ENCODE measurements around the gene COL5A2. TPM values are rescaled to one million over a fixed set of nuclear protein-coding genes. Genes with fewer than 3 reads are reported as not detected.

Gene COL5A2
- total and polyA plus RNA-seq, 9 of the 15 experiments (the other 6 are each of a cell fraction or from before 2014, with no cell fraction given), result 0.01 to 0.54 (median 0.19) TPM

DNA sequence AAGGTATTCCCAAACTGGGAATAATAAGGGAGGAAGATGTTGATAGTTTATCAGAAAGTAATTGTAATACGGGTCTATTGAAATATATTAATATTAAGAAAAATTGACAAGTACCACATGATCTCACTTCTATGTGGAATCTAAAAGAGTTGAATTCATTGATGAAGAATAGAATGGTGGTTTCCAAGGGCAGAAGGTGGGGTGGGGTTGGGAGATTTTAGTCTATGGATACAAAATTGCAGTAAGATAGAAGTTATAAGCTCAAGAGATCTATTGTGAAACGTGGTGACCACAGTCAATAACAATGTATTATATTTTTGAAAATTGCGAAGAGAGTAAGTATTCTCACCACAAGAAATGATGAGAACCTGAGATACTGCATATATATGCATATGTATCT lies 166.5 kb downstream of the COL5A2 start:
- no peak for ATAC-seq
- Histone ChIP-seq H3K9me3 (replicated peaks; ENCODE audit: control insufficient read depth, insufficient read depth, low read depth, low read length) (no peaks in the 10 kb centered on the region), H3K27me3 (ENCODE audit: control insufficient read depth in 2 of 2, insufficient read depth in 2 of 2, low read length in 2 of 2) (no peaks in the 10 kb centered on the region), H3K4me2 (ENCODE audit: insufficient read depth, low read length) (no peak overlapping the region), H3K36me3 (ENCODE audit: control insufficient read depth, insufficient read depth, low read length) (no peaks in the 10 kb centered on the region), H3K4me3 (no peak overlapping the region), H3K9me1 (ENCODE audit: control insufficient read depth, insufficient read depth, low read length) (no peaks in the 10 kb centered on the region), H3K79me2 (ENCODE audit: control insufficient read depth, insufficient read depth, low read length) (no peaks in the 10 kb centered on the region), H4K20me1 (replicated peaks; ENCODE audit: control insufficient read depth, insufficient read depth, low read length) (no peaks in the 10 kb centered on the region), H2AFZ (ENCODE audit: low read depth, low read length) (no peak overlapping the region), H3K4me1 (replicated peaks in 1 of 2; ENCODE audit: control insufficient read depth in 2 of 2, insufficient read depth in 2 of 2, low read length in 2 of 2) (no peaks in the 10 kb centered on the region), H3K9ac (ENCODE audit: insufficient read depth in 1 of 2, low read depth in 2 of 2, low read length in 2 of 2) (no peak overlapping the region), H3K27ac (ENCODE audit: extremely low read depth, low read depth, low read length) (no peak overlapping the region)
- BruUV-seq (replicated peaks), result no TSS peak
- ChIA-PET CTCF (ENCODE audit: low intra/inter-chr PET ratio) (no interaction called here), POLR2A (no interaction called here)
- WGBS (ENCODE audit: insufficient coverage, low coverage, missing lambda C conversion rate), result 0% methylated on average over 2 of the region's 3 CpGs
- intact Hi-C loops (cut with micrococcal nuclease), result no loop called here
- no peak for FAIRE-seq
- no peak for DNase-seq (ENCODE audit: extremely low read depth in 1 of 4, low spot score in 3 of 4)
- TF ChIP-seq, protein P1, sequence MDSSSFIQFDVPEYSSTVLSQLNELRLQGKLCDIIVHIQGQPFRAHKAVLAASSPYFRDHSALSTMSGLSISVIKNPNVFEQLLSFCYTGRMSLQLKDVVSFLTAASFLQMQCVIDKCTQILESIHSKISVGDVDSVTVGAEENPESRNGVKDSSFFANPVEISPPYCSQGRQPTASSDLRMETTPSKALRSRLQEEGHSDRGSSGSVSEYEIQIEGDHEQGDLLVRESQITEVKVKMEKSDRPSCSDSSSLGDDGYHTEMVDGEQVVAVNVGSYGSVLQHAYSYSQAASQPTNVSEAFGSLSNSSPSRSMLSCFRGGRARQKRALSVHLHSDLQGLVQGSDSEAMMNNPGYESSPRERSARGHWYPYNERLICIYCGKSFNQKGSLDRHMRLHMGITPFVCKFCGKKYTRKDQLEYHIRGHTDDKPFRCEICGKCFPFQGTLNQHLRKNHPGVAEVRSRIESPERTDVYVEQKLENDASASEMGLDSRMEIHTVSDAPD (CRISPR knock-in tag; IDR thresholded peaks at IDR 0.05), result no peak
- in situ Hi-C loops (cut with MboI), result no loop called here

DNA sequence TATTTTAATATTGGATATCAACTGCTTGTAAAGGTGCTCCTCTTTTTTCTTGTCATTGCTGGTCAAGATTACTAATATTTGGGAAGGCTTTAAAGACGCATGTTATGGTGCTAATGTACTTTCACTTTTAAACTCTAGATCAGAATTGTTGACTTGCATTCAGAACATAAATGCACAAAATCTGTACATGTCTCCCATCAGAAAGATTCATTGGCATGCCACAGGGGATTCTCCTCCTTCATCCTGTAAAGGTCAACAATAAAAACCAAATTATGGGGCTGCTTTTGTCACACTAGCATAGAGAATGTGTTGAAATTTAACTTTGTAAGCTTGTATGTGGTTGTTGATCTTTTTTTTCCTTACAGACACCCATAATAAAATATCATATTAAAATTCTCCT lies 167.2 kb downstream of the COL5A2 start:
- Histone ChIP-seq H4K20me1 (replicated peaks; ENCODE audit: control insufficient read depth, insufficient read depth, low read length) (no peaks in the 10 kb centered on the region), H3K79me2 (ENCODE audit: control insufficient read depth, insufficient read depth, low read length) (no peaks in the 10 kb centered on the region), H3K27ac (ENCODE audit: extremely low read depth, low read depth, low read length) (no peak overlapping the region), H2AFZ (ENCODE audit: low read depth, low read length) (no peak overlapping the region), H3K36me3 (ENCODE audit: control insufficient read depth, insufficient read depth, low read length) (no peaks in the 10 kb centered on the region), H3K4me3 (no peak overlapping the region), H3K9me3 (replicated peaks; ENCODE audit: control insufficient read depth, insufficient read depth, low read depth, low read length) (no peaks in the 10 kb centered on the region), H3K4me1 (replicated peaks in 1 of 2; ENCODE audit: control insufficient read depth in 2 of 2, insufficient read depth in 2 of 2, low read length in 2 of 2) (no peaks in the 10 kb centered on the region), H3K4me2 (ENCODE audit: insufficient read depth, low read length) (no peak overlapping the region), H3K9ac (ENCODE audit: insufficient read depth in 1 of 2, low read depth in 2 of 2, low read length in 2 of 2) (no peak overlapping the region), H3K9me1 (ENCODE audit: control insufficient read depth, insufficient read depth, low read length) (no peaks in the 10 kb centered on the region), H3K27me3 (ENCODE audit: control insufficient read depth in 2 of 2, insufficient read depth in 2 of 2, low read length in 2 of 2) (no peaks in the 10 kb centered on the region)
- ATAC-seq (no peak), FAIRE-seq (no peak), DNase-seq (ENCODE audit: extremely low read depth in 1 of 4, low spot score in 3 of 4) (no peak)
- in situ Hi-C loops (cut with MboI), result no loop called here
- TF ChIP-seq ZNF274 (IDR thresholded peaks at IDR 0.05; ENCODE audit: borderline replicate concordance, low read depth, low read length) (no peak), NELFE (IDR thresholded peaks at IDR 0.05; ENCODE audit: insufficient read depth, insufficient read length) (no peak)
- ChIA-PET CTCF (ENCODE audit: low intra/inter-chr PET ratio) (no interaction called here), POLR2A (no interaction called here)
- 0% methylated on average over 1 of the region's 1 CpG for WGBS (ENCODE audit: insufficient coverage, low coverage, missing lambda C conversion rate)
- intact Hi-C loops (cut with micrococcal nuclease), result no loop called here
- no TSS peak for BruUV-seq (replicated peaks)
